GM19468 (cell line): ENCODE results near the gene ZBTB44.
A peak's percentile ranks its signal among the peaks of the same experiment; 100 is the strongest.

Experiments
- ATAC-seq: cut with Tn5 transposase; IDR thresholded peaks from one replicate; pipeline ENCODE4 v1.9.1; 2021; ENCODE audit warnings: mild to moderate bottlenecking, moderate library complexity, moderate number of reproducible peaks; ENCODE audit not compliant: unreplicated experiment; ENCODE audit errors: extremely low read depth

Gene ZBTB44

DNA sequence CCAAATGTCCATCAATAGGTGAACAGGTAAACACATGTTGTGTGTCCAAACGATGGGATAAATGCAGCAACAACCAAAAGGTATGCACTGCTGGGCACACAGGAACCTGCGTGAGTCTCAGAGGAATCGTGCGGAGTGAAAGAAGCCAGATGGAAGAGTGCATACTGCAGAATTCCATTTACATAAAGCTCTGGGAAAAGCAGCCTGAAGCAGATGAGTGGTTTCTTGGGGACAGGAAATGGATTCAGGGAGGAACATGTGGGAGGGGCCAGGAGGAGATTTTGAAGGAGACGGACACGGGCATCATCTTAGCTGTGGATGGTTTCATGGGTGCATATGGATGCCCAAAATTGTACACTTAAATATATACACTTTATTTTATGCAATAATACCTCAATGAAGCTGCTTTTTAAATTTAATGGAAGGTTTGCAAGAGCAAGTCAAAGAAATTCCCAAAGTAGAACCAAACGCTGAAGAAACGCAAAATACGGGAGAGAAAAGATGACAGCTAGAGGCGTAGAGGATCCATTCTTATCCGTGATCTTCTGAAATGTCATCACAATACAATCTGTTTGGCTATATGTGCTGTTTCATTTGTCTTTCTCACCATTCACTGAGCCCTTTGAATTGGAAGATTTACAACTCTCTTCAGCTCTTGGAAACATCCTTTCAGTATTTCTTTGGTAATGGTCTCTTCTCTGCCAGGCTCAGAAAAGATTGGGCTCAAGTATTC, 130.7 kb downstream of the ZBTB44 start:
- ATAC-seq = no peak

DNA sequence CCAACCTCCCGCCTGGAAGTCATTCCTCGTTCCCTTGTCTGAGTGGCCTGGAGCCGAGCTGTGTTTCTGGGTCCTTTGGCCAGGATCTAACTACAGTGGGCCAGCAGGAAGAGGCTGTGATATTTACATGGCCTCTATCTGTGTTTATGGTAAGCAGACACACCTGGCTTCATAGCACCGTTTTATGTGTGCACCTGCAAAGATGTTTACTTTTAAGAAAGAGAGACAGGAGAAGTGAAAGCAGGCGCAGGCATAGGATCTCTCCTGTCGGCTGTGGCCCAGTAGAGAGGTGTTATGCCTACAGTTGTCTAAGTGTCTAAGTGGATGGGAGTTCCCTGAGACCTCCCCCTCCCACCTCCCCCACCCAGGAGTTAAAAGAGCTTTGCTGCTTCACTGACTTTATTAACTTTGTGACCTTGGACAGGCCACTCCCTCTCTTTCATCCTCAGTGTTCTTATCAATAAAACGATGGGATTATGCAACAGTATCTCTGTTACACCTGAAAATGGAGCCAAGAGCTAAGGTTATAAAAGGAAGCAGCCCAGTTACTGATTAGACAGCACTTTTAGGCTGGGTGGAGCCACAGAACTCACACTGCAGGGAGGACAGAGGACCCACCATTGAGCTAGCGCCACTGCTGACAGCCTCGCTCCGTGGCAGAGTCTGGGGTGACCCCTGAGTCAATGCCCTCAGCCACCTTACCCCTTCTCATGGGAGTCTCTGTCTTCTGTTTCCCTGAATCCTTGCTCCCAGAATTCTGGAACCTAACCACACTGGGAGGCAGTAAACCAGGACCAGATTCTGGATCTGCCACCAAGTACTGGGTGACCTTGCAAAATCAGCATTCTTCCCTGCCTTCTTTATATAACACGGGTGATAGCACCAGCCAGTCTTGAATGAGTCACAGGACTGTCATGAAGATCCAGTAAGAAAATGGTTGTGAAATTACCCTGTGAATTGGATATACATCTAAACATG, 133.1 kb downstream of the ZBTB44 start:
- peak; percentile 13 for ATAC-seq

- no peak for ATAC-seq
Measured at GRCh38 chr11:130180896-130181294, 133.8 kb downstream of the ZBTB44 start.

- no peak for ATAC-seq
Measured at GRCh38 chr11:130180491-130180890, 134.2 kb downstream of the ZBTB44 start.

GRCh38 chr11:130179396-130180306, 135.1 kb downstream of the ZBTB44 start:
- ATAC-seq = no peak

DNA sequence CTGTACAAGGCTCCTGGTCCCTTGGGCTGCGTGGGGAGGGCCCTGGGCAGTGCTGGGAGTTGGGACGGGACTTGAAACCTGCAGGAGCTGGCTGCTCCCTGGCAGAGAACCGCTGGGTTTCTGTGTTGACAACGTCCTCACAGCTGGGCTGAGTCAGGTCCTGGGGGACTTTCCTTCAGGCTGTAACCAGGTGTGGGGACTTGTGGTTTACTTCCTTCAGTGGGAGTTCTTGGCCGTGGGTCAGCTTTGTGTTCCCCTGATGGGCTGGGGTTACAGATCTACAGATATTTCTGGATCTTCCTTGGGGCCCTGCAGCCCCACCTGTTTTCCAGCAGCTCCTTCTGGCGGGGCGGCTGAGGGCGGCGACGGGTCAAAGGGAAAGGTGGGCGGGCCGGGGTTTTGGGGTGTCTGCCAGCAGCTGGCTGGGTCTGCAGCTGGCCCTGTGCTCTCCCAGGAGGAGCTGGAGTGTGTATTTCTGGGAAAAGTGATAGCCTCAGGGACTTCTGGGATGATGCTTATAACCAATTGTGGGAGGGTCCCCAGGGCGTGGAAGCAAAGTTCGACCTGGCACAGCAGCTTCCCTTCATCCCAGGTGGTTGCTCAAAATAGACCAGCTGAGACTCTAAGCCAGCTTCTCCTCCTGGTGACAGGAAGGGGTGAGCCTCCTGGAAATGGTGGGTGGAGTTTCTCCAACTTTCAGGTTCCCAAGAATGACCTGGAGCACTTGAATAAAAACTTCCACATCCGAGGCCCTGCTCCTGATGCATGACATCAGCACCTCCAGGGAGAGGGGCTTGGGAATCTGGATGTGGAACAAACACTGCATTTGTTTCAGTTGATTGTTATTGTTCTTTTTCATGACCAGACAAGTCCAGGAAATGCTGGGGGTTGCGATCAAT, 136.0 kb downstream of the ZBTB44 start:
- no peak for ATAC-seq

- ATAC-seq = no peak
Measured at GRCh38 chr11:130177782-130178181, 136.9 kb downstream of the ZBTB44 start.
